ENCODE data around the gene EIF3A.

- TF ChIP-seq POLR2A (IDR thresholded peaks at IDR 0.05) (no peak), CTCF (IDR thresholded peaks at IDR 0.05) (no peak), EP300 (IDR thresholded peaks at IDR 0.05) (no peak)
Measured at GRCh38 chr10:119129721-119130120, 49.1 kb upstream of the EIF3A start.

All from tibial nerve (tissue), 4 donors.